GM12872 (cell line): ENCODE data around the gene SHISA5.
A peak's percentile ranks its signal among the peaks of the same experiment; 100 is the strongest.

ENCODE experiments used
- TF ChIP-seq, protein P1 (sequence below): IDR thresholded peaks from 3 replicates; pipeline ENCODE4 v1.5.1; 2011; ENCODE audit warnings: low read depth, mild to moderate bottlenecking, low read length, moderate library complexity; ENCODE audit not compliant: insufficient read depth

The SHISA5 gene

DNA sequence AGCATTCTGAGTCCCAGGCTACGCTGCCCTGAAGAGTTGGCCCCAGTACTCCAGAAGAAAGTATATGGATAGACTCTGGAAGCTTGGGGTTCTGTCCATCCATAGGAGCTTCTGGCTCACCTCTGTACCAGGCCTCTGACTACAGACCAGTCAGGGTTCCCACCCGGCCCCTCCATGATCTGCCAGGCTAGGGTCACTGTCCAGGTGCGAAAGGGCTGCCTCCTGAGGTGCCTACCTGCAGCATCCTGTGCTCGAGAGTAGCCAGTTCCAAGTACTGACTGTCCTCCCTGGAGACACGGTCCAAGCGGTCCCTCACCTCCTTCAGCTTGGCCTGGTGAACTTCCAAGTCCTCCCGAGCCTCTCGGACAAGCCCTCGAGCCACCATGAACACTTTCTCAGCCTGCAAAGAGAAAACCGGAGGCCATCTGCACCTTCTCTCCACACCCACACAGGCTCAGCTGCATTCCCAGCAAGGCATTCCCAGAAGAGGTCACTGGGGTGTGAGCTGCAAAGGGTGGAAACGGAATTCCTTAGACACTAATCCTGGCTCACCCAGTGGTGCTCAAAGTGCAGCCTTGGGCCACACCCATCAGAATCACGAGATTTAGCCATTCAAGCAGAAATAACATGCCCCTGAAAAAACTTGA, 70.4 kb downstream of the SHISA5 start:
- TF ChIP-seq, protein P1, sequence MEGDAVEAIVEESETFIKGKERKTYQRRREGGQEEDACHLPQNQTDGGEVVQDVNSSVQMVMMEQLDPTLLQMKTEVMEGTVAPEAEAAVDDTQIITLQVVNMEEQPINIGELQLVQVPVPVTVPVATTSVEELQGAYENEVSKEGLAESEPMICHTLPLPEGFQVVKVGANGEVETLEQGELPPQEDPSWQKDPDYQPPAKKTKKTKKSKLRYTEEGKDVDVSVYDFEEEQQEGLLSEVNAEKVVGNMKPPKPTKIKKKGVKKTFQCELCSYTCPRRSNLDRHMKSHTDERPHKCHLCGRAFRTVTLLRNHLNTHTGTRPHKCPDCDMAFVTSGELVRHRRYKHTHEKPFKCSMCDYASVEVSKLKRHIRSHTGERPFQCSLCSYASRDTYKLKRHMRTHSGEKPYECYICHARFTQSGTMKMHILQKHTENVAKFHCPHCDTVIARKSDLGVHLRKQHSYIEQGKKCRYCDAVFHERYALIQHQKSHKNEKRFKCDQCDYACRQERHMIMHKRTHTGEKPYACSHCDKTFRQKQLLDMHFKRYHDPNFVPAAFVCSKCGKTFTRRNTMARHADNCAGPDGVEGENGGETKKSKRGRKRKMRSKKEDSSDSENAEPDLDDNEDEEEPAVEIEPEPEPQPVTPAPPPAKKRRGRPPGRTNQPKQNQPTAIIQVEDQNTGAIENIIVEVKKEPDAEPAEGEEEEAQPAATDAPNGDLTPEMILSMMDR: no peak

DNA sequence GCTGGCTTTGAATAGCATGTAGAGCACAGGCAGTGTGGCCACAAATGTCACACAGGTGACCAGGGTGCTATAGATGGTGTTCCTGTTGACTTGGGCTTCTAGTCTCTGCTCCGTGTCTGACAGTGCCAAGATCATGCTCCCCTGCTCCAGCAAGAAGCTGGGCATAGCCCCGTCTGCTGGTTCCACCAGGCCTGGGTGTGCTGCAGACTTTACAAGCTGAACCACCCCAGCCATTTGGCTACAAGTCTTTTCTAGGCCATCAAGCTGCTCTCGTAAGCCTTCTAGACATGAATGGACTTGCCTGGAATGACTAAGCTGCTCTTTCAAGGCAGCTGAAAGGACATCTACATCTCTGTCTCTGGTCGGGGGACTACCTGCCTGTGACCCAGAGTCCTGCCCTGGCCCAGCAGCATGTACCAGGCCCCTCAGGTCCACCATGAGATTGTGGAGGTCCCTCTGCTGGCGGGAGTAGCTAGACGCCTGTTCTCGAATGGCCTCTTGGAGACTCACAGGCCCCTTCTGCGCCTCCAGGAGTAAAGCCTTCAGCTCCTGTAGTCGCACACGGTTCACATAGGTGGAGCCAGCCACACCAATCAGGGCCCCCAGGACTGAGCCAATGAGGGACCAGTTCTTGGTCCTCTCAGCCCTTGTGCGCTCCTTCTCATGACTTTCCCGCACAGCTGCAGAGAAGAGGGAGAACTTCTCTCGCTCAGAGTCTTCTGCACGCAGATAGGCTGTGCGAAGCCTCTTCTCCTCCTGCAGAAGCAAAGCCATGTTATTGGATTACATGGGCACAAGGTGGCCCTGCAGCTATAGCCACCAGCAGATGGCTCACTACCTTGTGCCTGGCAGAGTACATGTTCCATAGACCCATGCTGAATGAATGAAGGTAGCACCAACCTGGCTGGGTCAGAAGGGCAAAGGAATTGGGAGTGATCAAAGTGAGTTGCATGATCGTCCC, 71.3 kb downstream of the SHISA5 start:
- TF ChIP-seq, protein P1: peak; percentile 40; the same call in 2 of the 3 replicates

DNA sequence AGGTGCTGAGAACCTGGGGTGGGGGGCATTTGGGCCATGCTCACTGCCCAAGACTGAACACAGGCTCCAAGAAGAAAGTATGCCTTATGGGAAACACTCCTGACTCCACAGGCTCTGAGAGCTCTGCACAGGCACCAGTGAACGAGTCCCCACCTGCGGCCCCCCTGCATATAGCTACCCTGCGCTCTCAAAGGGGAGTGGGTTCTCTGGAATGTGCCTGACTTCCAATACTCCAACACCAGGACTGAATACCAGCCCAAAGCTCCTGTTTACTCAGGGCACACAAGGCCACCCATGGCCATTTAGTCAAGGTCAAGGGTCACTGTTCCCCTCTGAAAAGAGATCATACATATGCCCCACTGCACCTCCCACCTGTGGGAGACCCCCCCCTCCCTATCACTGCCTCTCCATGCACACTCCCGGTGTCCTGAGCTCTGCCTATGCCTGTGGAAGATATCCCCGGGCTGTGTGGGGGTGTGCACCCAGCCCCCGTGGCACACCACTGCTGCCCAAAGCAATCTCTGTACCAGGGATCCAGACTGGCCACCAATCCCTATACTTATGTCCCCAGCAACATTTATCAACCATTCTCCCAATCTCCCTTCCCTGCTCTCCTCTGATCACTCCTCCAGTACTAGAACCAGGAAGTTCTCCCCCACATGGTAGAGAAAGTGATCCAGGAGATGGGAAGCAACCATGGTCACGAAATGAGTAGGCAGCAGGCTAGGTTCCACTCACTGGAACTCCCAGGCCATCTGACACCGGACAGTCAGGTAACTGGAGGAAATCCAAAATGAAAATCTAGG, 72.5 kb downstream of the SHISA5 start:
- TF ChIP-seq, protein P1: no peak

DNA sequence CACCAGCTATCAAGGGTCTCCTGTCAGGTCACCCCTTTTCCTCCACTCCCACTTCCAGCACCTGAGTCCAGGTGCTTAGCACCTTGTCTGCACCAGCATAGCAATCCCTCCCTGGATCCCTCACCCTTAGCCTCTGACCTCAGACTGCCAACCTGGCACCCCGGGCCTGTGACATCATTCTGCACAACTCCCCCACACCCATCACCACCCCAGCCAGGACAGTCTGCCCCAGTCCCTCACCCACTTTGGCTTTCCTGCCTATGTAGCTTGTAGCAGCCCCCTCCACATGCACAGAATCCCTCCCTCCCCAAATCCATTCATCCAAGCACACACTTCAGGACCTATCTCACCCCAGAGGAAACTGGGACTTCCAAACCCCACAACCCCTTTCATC, 73.3 kb downstream of the SHISA5 start:
- TF ChIP-seq, protein P1: no peak

DNA sequence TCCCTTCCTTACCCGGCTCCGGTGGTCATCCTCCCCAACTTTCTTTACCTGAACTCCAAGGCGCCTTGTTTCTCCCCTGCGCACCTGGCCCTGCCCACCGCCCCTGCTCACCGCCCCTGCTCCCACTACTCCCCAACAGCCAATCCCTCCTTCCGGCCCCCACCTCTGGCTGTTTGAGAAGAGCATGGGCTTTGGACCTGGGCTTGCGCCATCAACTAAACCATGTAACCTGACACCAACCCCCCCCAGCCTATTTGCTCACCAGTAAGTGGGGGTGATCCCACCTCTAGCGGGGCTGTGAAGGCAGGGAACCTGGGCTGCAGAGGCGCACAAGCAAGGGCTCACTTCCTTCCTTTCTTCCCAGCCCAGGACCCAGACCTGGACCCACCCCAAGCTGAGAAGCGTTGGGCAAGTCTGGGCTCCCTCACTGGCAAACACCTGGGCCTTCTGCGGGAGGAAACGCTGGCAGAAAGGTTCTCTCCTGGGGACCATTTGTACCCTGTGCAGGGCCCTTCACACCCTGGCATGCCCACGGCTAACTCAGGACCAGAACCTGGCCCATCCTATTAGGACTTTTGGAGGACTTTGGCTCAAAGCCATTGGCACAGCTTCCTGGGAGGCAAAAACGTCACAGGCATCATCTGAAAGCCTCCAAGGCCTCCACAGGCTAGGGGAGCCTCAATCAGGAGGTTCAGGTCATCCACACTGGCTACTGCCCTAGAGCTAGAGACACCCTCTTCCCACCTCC, 73.8 kb downstream of the SHISA5 start, which contains the start of gene PLXNB1:
Gene PLXNB1 (minus strand): TSS at position 127 of the 748 bp plus-strand sequence. CDS start 5,475 bp downstream, outside the sequence.
- TF ChIP-seq, protein P1: no peak

DNA sequence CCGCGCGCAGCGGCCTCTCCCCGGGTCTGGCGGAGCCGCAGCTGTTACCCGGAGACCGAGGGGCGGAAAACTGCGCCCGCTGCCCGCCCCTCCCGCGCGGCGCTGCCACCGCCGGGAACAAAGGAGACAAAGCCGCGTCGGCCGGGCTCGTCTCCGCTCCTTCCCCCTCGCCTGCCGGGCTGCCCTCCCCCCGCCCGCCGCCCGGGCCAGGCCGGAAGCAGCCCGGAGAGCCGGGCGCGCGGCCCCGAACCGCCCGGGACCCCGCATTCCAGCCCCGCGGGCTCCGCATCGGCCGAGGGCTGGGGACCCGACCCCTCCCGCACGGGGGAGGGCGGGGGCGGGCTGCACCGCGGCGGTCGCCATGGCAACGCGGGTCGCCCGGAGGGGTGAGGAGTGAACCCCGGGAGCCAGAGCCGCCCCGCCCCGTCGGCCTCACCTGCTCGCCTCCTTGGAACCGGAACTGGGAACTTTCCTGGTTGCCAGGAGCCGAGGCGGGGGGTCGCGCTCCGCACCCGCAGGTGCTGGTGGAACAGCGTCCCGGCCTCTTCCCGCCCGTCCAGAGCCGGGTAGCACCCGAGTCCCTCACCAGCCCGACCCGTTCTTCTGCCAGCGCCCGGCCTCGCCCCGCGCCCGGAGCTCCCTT, 74.5 kb downstream of the SHISA5 start:
- TF ChIP-seq, protein P1: no peak
